Gastroesophageal sphincter (tissue), 3 donors: ENCODE results near the gene ZNF451.

Experiments used
- CTCF ChIP-seq, 4 experiments: fragments of 200-600 bp in 2 of 4; fragments of 450-650 bp in 2 of 4; sonication (generic) in 1 of 4; IDR thresholded peaks; one replicate each; pipeline ENCODE4 v1.5.1; 2017 to 2019; ENCODE audit warnings: antibody characterized with exemption in 4 of 4, mild to moderate bottlenecking in 2 of 4, moderate library complexity in 2 of 4
- POLR2A ChIP-seq, 2 donors: fragments of 450-650 bp; IDR thresholded peaks; one replicate each; pipeline ENCODE4 v1.6.1; 2017; ENCODE audit warnings: antibody characterized with exemption in 2 of 2, mild to moderate bottlenecking in 2 of 2, moderate library complexity in 1 of 2

GRCh38 chr6:57064809-57065208 lies 25.2 kb upstream of the ZNF451 start:
- TF ChIP-seq CTCF (IDR thresholded peaks at IDR 0.05) (no peak), POLR2A (IDR thresholded peaks at IDR 0.05) (no peak)
